H1 (cell line): ENCODE data around the gene PTTG2. TPM values are rescaled to one million over a fixed set of nuclear protein-coding genes. Genes with fewer than 3 reads are reported as not detected.

Experiments used
- CTCF ChIA-PET: fragments of 300-600 bp; sonication (Branson Sonifier 250); formaldehyde crosslinking; loops from one replicate; lab custom pipeline; 2021; ENCODE audit not compliant: partially characterized antibody; lab: Charles Lee
- POLR2A ChIA-PET: fragments of 300-600 bp; sonication (Branson Sonifier 250); formaldehyde crosslinking; loops from one replicate; lab custom pipeline; 2021; ENCODE audit warnings: inconsistent platforms; ENCODE audit not compliant: partially characterized antibody; lab: Charles Lee
- DNase-seq, 2 experiments: peaks; one replicate each; pipeline versions ENCODE4 v3.0.0 to v3.0.0-alpha.2; 2010 to 2022; ENCODE audit warnings: low spot score in 2 of 2, low read depth in 1 of 2, mixed read lengths in 1 of 2
- FAIRE-seq: peaks from 2 replicates; lab custom pipeline; 2011; peaks lifted over from hg19 to GRCh38; lab: Jason Lieb, UNC
- H2AFZ ChIP-seq: 2 replicates; pipeline ENCODE4 v1.8.1; 2012; ENCODE audit warnings: low read length, inconsistent platforms
- H2AK5ac ChIP-seq: 2 replicates; pipeline ENCODE4 v1.6.1; 2013; ENCODE audit warnings: low read depth, low read length
- H2BK120ac ChIP-seq: replicated peaks from 2 replicates; pipeline ENCODE3; 2013; ENCODE audit warnings: low read depth, low read length, inconsistent platforms
- H2BK12ac ChIP-seq: 2 replicates; pipeline ENCODE4 v1.6.1; 2013; ENCODE audit warnings: low read depth, low read length
- H2BK15ac ChIP-seq: 2 replicates; pipeline ENCODE4 v1.6.1; 2013; ENCODE audit warnings: low read length
- H2BK20ac ChIP-seq: 2 replicates; pipeline ENCODE4 v1.6.1; 2013; ENCODE audit warnings: low read length
- H2BK5ac ChIP-seq: 2 replicates; pipeline ENCODE4 v1.6.1; 2013; ENCODE audit warnings: low read depth, low read length
- H3K14ac ChIP-seq: 2 replicates; pipeline ENCODE4 v1.6.1; 2013; ENCODE audit warnings: inconsistent platforms; ENCODE audit not compliant: insufficient read length
- H3K18ac ChIP-seq: 2 replicates; pipeline ENCODE4 v1.6.1; 2013; ENCODE audit warnings: low read length; ENCODE audit errors: extremely low read depth
- H3K23ac ChIP-seq: 2 replicates; pipeline ENCODE4 v1.6.1; 2013; ENCODE audit warnings: inconsistent platforms; ENCODE audit not compliant: insufficient read length
- H3K23me2 ChIP-seq: 2 replicates; pipeline ENCODE4 v1.6.1; 2013; ENCODE audit warnings: low read depth, low read length
- H3K27ac ChIP-seq: 2 replicates; pipeline ENCODE4 v1.6.1; 2011; ENCODE audit warnings: low read depth, low read length, inconsistent platforms
- H3K27me3 ChIP-seq, 4 experiments: replicated peaks in 1 of 4; 1 replicate in 1 of 4; 2 replicates in 3 of 4; pipeline versions ENCODE4 v1.6.1 to v1.8.1; 2011 to 2013; ENCODE audit warnings: low read length in 3 of 4, mild to moderate bottlenecking in 3 of 4, inconsistent platforms in 2 of 4, mixed read lengths in 2 of 4, moderate library complexity in 1 of 4; ENCODE audit not compliant: control insufficient read depth in 3 of 4, insufficient read depth in 3 of 4; ENCODE audit errors: extremely low read depth in 1 of 4
- H3K36me3 ChIP-seq, 4 experiments: 2 replicates each; pipeline versions ENCODE4 v1.6.1 to v1.8.1; 2011 to 2013; ENCODE audit warnings: mild to moderate bottlenecking in 4 of 4, low read length in 3 of 4, moderate library complexity in 2 of 4, control low read depth in 1 of 4, inconsistent platforms in 1 of 4; ENCODE audit not compliant: insufficient read depth in 4 of 4, control insufficient read depth in 2 of 4
- H3K4ac ChIP-seq: replicated peaks from 2 replicates; pipeline ENCODE3; 2013; ENCODE audit warnings: low read length, low read depth, mixed read lengths, inconsistent platforms; ENCODE audit not compliant: insufficient read length
- H3K4me1 ChIP-seq, 4 experiments: replicated peaks in 1 of 4; 1 replicate in 1 of 4; 2 replicates in 3 of 4; pipeline versions ENCODE4 v1.6.1 to v1.8.1; 2011 to 2013; ENCODE audit warnings: low read length in 3 of 4, inconsistent platforms in 2 of 4, mixed read lengths in 1 of 4; ENCODE audit not compliant: insufficient read depth in 4 of 4, control insufficient read depth in 3 of 4
- H3K4me2 ChIP-seq, 2 experiments: 2 replicates each; pipeline versions ENCODE4 v1.6.1 to v1.8.1; 2011 to 2013; ENCODE audit warnings: low read depth in 2 of 2, low read length in 2 of 2, control low read depth in 1 of 2, inconsistent platforms in 1 of 2, mild to moderate bottlenecking in 1 of 2; ENCODE audit not compliant: insufficient read depth in 1 of 2
- H3K4me3 ChIP-seq, 4 experiments: fragments of 200-600, 300-600 bp in 1 of 4; sonication (generic), shearing (Covaris generic), sonication (Bioruptor Twin) in 1 of 4; 2 replicates each; pipeline versions ENCODE4 v1.5.1 to v1.8.1; 2011 to 2016; ENCODE audit warnings: low read length in 4 of 4, low read depth in 3 of 4, control low read depth in 2 of 4, inconsistent platforms in 2 of 4, mild to moderate bottlenecking in 2 of 4, mixed read lengths in 1 of 4, moderate library complexity in 1 of 4; ENCODE audit not compliant: insufficient read depth in 2 of 4; ENCODE audit errors: extremely low read depth in 1 of 4
- H3K56ac ChIP-seq: replicated peaks from 2 replicates; pipeline ENCODE3; 2013; ENCODE audit warnings: low read depth, mild to moderate bottlenecking, mixed read lengths, low read length, inconsistent platforms; ENCODE audit not compliant: insufficient read length
- H3K79me1 ChIP-seq: 2 replicates; pipeline ENCODE4 v1.6.1; 2013; ENCODE audit warnings: low read depth, low read length, control low read depth
- H3K79me2 ChIP-seq, 2 experiments: 2 replicates each; pipeline versions ENCODE4 v1.6.1 to v1.8.1; 2012 to 2013; ENCODE audit warnings: low read length in 2 of 2, mild to moderate bottlenecking in 2 of 2, inconsistent platforms in 1 of 2; ENCODE audit not compliant: insufficient read depth in 2 of 2, control insufficient read depth in 1 of 2
- H3K9ac ChIP-seq, 4 experiments: replicated peaks in 1 of 4; 1 replicate in 1 of 4; 2 replicates in 3 of 4; pipeline versions ENCODE4 v1.6.1 to v1.8.1; 2011 to 2013; ENCODE audit warnings: low read depth in 3 of 4, low read length in 3 of 4, control low read depth in 2 of 4, mild to moderate bottlenecking in 2 of 4, moderate library complexity in 2 of 4, inconsistent platforms in 1 of 4; ENCODE audit errors: extremely low read depth in 1 of 4
- H3K9me3 ChIP-seq, 2 experiments: 2 replicates each; pipeline versions ENCODE4 v1.6.1 to v1.8.1; 2012 to 2013; ENCODE audit warnings: mild to moderate bottlenecking in 2 of 2, moderate library complexity in 2 of 2, control low read depth in 1 of 2, inconsistent platforms in 1 of 2, low read depth in 1 of 2, low read length in 1 of 2, mixed read lengths in 1 of 2; ENCODE audit not compliant: insufficient read depth in 2 of 2
- H4K20me1 ChIP-seq, 2 experiments: replicated peaks in 1 of 2; 2 replicates each; pipeline versions ENCODE3 to v1.8.1; 2011 to 2013; ENCODE audit warnings: inconsistent platforms in 2 of 2, low read length in 2 of 2, mild to moderate bottlenecking in 1 of 2; ENCODE audit not compliant: insufficient read depth in 2 of 2, control insufficient read depth in 1 of 2
- H4K5ac ChIP-seq: 2 replicates; pipeline ENCODE4 v1.6.1; 2013; ENCODE audit warnings: low read length, low read depth, mixed read lengths, inconsistent platforms; ENCODE audit not compliant: insufficient read length
- H4K8ac ChIP-seq: 2 replicates; pipeline ENCODE4 v1.8.0; 2013; ENCODE audit warnings: mild to moderate bottlenecking, moderate library complexity, low read length, inconsistent platforms; ENCODE audit not compliant: insufficient read depth; ENCODE audit errors: extremely low read depth
- H4K91ac ChIP-seq: replicated peaks from 2 replicates; pipeline ENCODE3; 2013; ENCODE audit warnings: low read length, mixed read lengths, inconsistent platforms; ENCODE audit not compliant: insufficient read length
- BCL11A ChIP-seq, 2 experiments: IDR thresholded peaks; one replicate each; pipeline ENCODE4 v1.6.1; 2011; ENCODE audit warnings: low read depth in 2 of 2, low read length in 2 of 2, mild to moderate bottlenecking in 2 of 2
- CEBPB ChIP-seq: IDR thresholded peaks from 2 replicates; pipeline ENCODE4 v1.6.1; 2012; ENCODE audit warnings: low read depth, low read length
- CHD1 ChIP-seq: IDR thresholded peaks from 2 replicates; pipeline ENCODE4 v1.6.1; 2012; ENCODE audit warnings: low read depth, low read length, improper control_type of control experiment
- EGR1 ChIP-seq: IDR thresholded peaks from 2 replicates; pipeline ENCODE4 v1.6.1; 2011; ENCODE audit warnings: low read depth, low read length, borderline replicate concordance
- HDAC2 ChIP-seq, 2 experiments: fragments of 300-600 bp in 1 of 2; sonication (generic) in 1 of 2; IDR thresholded peaks; 2 replicates each; pipeline ENCODE4 v1.6.1; 2011 to 2012; ENCODE audit warnings: low read depth in 2 of 2, low read length in 2 of 2, mild to moderate bottlenecking in 2 of 2, moderate library complexity in 2 of 2, borderline replicate concordance in 1 of 2, inconsistent platforms in 1 of 2
- KDM5A ChIP-seq: fragments of 200-600 bp; IDR thresholded peaks from 2 replicates; pipeline ENCODE4 v1.7.1; 2012; ENCODE audit warnings: mild to moderate bottlenecking, low read length, inconsistent platforms, mixed read lengths
- MAFK ChIP-seq: IDR thresholded peaks from 2 replicates; pipeline ENCODE4 v1.6.1; 2012; ENCODE audit warnings: low read depth, mild to moderate bottlenecking, improper control_type of control experiment, low read length
- RXRA ChIP-seq: IDR thresholded peaks from 2 replicates; pipeline ENCODE4 v1.6.1; 2011; ENCODE audit warnings: low read depth, mild to moderate bottlenecking, low read length, moderate library complexity; ENCODE audit not compliant: insufficient read depth
- SIRT6 ChIP-seq: IDR thresholded peaks from one replicate; pipeline ENCODE4 v1.7.1; 2012; ENCODE audit warnings: low read length, inconsistent platforms
- SUZ12 ChIP-seq: fragments of 200-600 bp; sonication (generic); IDR thresholded peaks from 2 replicates; pipeline ENCODE4 v1.6.1; 2012; ENCODE audit warnings: mild to moderate bottlenecking, inconsistent platforms, low read length, moderate library complexity, mixed read lengths
- WGBS, 2 experiments: shearing (Covaris generic) in 1 of 2; methylation state at CpG; one replicate each; pipeline versions ENCODE4 v1.1.6 to v1.1.7; 2013 to 2015; ENCODE audit warnings: low lambda C conversion rate in 2 of 2, mixed read lengths in 2 of 2, inconsistent platforms in 1 of 2, low coverage in 1 of 2, missing lambda C conversion rate in 1 of 2; ENCODE audit not compliant: insufficient replicate concordance in 2 of 2, insufficient coverage in 1 of 2, insufficient read length in 1 of 2; ENCODE audit errors: extremely low coverage in 1 of 2, missing lambda C conversion rate in 1 of 2; 5-methylcytosine and 5-hydroxymethylcytosine counted together
- polyA plus RNA-seq, 7 experiments: library from polyadenylated mRNA; depleted of rRNA in 3 of 7; stranded (reverse) in 5 of 7; unstranded in 2 of 7; fragments of >200 nt in 5 of 7; fragments of 200-250 nt in 2 of 7; gene quantifications; 1 replicate in 5 of 7; 2 replicates in 1 of 7; 4 replicates in 1 of 7; pipeline versions ENCODE4 v1.2.1 to v1.2.3, GENCODE V29; 2011 to 2013; ENCODE audit warnings: missing spikeins in 2 of 7, mixed read lengths in 2 of 7
- total RNA-seq: library from RNA; stranded (reverse); fragmentation: NEBNext Ultra II Directional; extraction: Animal tissue kit (Norgen Biotek cat#: 25700); gene quantifications from 2 replicates; pipeline ENCODE4 v1.2.1, GENCODE V29; 2021
- TF ChIP-seq, protein P1 (sequence below), 3 experiments: IDR thresholded peaks; 1 replicate in 2 of 3; 2 replicates in 1 of 3; pipeline versions ENCODE4 v1.5.1 to v1.6.1; 2011; ENCODE audit warnings: low read length in 3 of 3, mild to moderate bottlenecking in 3 of 3, inconsistent platforms in 2 of 3, low read depth in 1 of 3, moderate library complexity in 1 of 3; ENCODE audit not compliant: insufficient read depth in 1 of 3; ENCODE audit errors: control extremely low read depth in 1 of 3

The PTTG2 gene
- total and polyA plus RNA-seq, 2 of the 8 experiments (the other 6 are each of a cell fraction or from before 2014, with no cell fraction given): not detected

- Histone ChIP-seq H3K9ac (no peak overlapping the region; a peak in 2 of 7 replicates), H3K79me2 (peaks cover 0 to 62% of the 10 kb centered on the region in 2 experiments; a peak in 3 of 4 replicates), H2BK5ac (no peak overlapping the region), H3K27me3 (no peaks in the 10 kb centered on the region), H3K36me3 (no peaks in the 10 kb centered on the region), H3K4ac (no peak overlapping the region), H3K14ac (no peak overlapping the region), H4K8ac (no peak overlapping the region), H3K18ac (no peak overlapping the region), H3K27ac (no peak overlapping the region), H2BK20ac (no peak overlapping the region), H2AFZ (no peak overlapping the region), H3K56ac (no peak overlapping the region), H3K23ac (no peak overlapping the region), H4K91ac (no peak overlapping the region), H2BK15ac (no peak overlapping the region), H3K79me1 (peaks cover 5% of the 10 kb centered on the region), H3K4me2 (no peak overlapping the region), H3K9me3 (no peaks in the 10 kb centered on the region), H3K4me1 (peaks cover 19 to 42% (median 34%) of the 10 kb centered on the region in 4 experiments), H3K23me2 (no peaks in the 10 kb centered on the region), H4K20me1 (no peaks in the 10 kb centered on the region), H4K5ac (no peak overlapping the region), H2BK12ac (peak overlapping the region; percentile 82; the same call in 1 of the 2 replicates), H2AK5ac (peak overlapping the region; percentile 27), H3K4me3 (no peak overlapping the region), H2BK120ac (no peak overlapping the region)
- DNase-seq: peak in 1 of 2 experiments; percentile 26
- no peak for FAIRE-seq
- ChIA-PET POLR2A (interaction anchor here (4.2 kb wide), 1 partner anchor 13 kb away, joined by 26 read pairs; no protein-coding TSS in a partner anchor), CTCF (interaction anchor here (1.2 to 1.9 kb wide), 2 partner anchors 15 to 23 kb away, joined by 3 to 4 read pairs; no protein-coding TSS in a partner anchor)
- WGBS, 2 experiments: 82% methylated on average over 5 of the region's 5 CpGs; no CpG with 5 or more reads in 1 of the 2 experiments
- no peak for TF ChIP-seq EGR1
- no peak for TF ChIP-seq RXRA
- no peak for TF ChIP-seq MAFK
- no peak for TF ChIP-seq SIRT6
- TF ChIP-seq SUZ12: no peak
- TF ChIP-seq KDM5A: no peak
- TF ChIP-seq, protein P1, sequence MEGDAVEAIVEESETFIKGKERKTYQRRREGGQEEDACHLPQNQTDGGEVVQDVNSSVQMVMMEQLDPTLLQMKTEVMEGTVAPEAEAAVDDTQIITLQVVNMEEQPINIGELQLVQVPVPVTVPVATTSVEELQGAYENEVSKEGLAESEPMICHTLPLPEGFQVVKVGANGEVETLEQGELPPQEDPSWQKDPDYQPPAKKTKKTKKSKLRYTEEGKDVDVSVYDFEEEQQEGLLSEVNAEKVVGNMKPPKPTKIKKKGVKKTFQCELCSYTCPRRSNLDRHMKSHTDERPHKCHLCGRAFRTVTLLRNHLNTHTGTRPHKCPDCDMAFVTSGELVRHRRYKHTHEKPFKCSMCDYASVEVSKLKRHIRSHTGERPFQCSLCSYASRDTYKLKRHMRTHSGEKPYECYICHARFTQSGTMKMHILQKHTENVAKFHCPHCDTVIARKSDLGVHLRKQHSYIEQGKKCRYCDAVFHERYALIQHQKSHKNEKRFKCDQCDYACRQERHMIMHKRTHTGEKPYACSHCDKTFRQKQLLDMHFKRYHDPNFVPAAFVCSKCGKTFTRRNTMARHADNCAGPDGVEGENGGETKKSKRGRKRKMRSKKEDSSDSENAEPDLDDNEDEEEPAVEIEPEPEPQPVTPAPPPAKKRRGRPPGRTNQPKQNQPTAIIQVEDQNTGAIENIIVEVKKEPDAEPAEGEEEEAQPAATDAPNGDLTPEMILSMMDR (IDR thresholded peaks at IDR 0.05; ENCODE audit: control extremely low read depth in 1 of 3, insufficient read depth in 1 of 3, low read depth in 1 of 3, low read length in 3 of 3): no peak
- no peak for TF ChIP-seq HDAC2 (IDR thresholded peaks at IDR 0.05; ENCODE audit: borderline replicate concordance in 1 of 2, low read depth in 2 of 2, low read length in 2 of 2)
- TF ChIP-seq BCL11A (IDR thresholded peaks at IDR 0.05; ENCODE audit: low read depth in 2 of 2, low read length in 2 of 2): no peak
- no peak for TF ChIP-seq CEBPB
- TF ChIP-seq CHD1: no peak
Measured at GRCh38 chr4:37990731-37991245, 30.6 kb downstream of the PTTG2 start.
